M059J (cell line): ENCODE data around the gene UNG. TPM values are rescaled to one million over a fixed set of nuclear protein-coding genes. Genes with fewer than 3 reads are reported as not detected.

Source experiments
- DNase-seq: peaks from one replicate; pipeline ENCODE4 v3.0.0-alpha.2; 2012; ENCODE audit warnings: low read depth
- total RNA-seq: library from RNA; depleted of rRNA; stranded (reverse); fragments of >200 nt; shearing (Covaris generic); gene quantifications from 2 replicates; pipeline ENCODE4 v1.2.3, GENCODE V29; 2014

The UNG gene
- total RNA-seq, 1 experiment from 2014 or later, result 72.3 TPM

DNA sequence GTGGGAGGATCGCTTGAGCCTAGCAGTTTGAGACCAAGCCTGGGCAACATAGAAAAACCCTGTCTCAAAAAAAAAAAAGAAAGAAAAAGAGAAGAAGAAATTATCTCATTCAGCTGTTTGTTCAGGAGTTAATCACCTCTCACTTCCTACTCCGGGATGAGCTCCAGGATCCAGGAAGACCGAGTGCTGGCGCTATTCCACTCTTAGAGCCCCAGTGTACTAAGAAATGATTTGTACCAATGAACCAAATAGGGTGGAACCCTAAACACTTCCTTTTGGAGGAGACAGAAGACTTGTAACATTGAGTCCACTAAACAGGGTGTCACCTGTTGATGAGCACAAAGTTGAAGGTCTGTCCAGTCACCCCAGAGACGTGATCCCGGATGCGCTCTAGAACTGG is 7.7 kb upstream of the UNG start:
- no peak for DNase-seq

DNA sequence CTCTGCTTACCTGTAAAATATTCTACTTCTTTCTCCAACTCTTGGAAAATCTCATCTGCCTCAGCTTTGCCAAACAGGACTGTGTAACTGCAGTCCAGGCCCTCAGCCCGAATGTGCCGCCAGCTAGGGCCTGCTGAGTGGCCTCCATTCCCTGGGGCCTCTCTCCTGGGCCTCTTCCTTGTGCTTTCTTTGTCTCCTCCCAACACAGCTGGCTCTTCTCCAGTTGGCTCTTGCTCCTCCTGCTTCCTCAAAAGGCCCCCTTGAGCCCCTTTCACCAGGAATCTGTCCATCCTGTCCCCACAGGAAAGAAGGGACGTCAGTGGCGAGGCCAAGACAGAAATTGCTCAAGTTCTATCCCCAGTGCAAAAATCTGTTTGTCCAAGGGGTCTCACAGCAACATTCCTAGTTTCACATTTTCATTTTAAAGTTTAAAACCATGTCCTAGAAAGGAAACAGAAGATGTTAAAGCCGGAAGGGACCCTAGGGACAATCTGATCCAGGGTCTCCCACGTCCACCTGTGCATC is 4.8 kb upstream of the UNG start:
- DNase-seq, result no peak

DNA sequence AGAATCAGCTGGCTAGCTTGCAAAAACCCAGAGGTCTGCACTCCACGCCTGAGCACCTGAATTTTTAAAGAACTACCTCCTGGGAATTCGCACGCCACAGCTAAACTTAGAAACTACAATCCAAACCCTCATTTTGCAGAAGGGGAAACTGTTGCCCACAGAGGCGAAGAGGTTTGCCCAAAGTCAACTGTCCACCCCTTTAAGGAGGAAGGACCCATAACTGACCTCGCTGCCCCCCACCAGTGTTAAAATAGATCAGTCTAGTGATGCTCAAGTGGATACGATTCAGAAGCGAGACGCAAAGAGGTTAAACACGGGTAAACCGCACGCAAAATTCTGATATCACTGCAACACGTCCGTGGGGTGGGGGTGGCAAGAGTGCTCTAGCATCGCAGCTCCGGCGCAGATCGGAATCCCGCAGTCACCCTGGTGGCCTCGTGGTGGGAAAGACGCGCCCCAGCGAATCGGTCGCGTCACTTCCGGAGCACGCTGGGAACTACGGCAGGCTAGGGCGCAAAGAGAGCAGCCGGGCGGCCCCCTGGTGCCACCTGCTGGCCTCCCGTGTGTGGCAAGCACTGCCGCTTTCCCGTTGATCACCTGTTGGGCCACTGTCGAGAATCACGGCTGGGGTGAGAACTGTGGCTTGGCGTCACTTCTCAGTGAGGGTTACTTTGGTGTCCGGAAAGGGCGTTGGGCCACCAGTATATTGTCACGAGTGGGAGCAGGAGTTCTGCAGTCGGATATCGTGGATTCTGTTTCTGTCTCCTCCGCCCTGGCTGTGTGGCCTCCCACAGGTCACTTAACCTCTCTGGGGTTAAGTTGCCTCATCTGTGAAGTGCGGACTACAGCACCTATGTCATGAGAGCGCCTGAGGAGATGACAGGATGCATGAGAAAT is 4.1 kb upstream of the UNG start, which contains the start of gene ALKBH2:
ALKBH2 (minus strand) TSS at position 451 of the 897 bp plus-strand sequence. CDS start 686 bp downstream, outside the sequence.
- peak; percentile 88 for DNase-seq

DNA sequence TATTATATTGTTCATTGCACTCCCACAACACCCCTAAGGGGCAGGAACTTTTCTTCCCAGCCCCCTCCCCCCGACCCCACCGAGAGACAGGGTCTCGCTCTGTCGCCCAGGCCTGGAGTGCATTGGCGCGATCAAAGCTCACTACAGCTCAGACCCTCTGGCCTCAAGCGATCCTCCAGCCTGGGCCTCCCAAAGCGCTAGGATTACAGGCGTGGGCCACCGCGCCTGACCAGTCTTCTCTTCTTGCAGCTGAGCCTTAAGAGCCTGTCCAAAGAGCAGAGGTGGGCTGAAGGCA is 310 bp upstream of the UNG start:
- DNase-seq, result no peak

DNA sequence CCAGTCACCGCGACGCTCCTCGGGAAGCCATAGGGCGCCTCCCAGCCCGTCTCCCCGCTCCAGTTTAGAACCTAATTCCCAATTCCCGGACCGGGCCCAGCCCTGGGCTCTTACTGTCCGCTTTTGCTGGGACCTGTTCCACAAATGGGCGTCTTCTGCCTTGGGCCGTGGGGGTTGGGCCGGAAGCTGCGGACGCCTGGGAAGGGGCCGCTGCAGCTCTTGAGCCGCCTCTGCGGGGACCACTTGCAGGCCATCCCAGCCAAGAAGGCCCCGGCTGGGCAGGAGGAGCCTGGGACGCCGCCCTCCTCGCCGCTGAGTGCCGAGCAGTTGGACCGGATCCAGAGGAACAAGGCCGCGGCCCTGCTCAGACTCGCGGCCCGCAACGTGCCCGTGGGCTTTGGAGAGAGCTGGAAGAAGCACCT is 797 bp downstream of the UNG start:
- peak; percentile 50 for DNase-seq

DNA sequence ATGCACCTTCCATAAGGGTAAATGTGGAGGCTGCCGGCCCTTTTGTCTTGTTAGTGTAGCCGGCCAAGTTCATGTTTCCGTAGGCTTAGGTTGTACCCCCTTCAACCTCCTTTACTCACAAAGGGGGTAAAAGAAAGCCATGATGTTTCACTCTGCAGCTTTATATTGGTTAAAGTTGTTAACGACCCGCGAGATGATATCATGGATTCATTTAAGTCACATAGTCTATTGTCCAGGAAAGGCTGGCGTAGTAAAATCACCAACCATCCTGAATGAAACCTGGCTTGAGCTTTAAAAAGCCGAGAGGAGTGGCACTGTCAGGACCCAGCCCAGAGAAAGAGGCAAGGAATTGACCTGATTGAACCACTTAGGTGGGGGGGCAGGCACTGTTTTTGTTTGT is 1.3 kb downstream of the UNG start:
- DNase-seq, result peak; percentile 12

DNA sequence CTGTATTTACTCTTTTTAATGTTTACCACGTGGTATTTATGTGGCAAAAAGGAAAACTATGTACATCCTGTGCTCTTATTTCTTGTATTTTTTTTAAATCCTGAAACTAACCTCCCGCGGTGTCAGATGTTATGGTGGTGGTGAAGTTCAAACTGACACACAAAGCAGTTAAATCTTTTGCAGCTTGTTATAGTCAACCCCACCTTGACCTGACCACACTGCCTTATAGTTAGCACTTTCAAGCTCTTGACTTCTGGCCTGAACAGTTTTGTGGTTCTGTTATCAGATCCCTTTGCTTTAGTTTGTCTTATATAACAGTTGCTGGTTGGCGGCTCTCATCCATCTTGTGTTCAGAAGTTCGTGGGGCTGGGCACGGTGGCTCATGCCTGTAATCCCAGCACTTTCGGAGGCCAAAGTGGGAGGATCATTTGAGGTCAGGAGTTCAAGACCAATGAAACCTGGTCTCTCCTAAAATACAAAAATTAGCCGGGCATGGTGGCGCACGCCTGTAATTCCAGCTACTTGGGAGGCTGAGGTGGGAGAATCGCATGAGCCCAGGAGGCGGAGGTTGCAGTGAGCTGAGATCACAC is 2.1 kb downstream of the UNG start:
- no peak for DNase-seq

DNA sequence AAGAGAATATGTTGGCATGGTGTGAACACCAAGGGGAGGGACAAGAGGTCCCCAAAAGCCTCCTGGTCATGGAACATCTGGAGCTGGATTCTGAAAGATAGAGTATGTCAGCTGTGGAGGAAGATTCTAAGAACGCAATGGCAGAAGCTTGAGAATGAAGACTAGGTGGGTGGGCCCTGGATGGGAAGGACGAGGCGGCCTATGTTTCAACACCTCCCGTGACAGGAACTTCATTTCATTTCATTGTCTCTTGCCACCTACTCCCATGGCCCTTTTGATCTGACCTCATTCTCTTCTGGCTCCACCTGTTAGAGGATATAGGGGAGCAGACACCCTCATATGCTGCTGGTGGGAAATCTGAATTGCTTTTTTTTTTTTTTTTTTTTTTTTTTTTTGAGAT is 3.3 kb downstream of the UNG start:
- no peak for DNase-seq

DNA sequence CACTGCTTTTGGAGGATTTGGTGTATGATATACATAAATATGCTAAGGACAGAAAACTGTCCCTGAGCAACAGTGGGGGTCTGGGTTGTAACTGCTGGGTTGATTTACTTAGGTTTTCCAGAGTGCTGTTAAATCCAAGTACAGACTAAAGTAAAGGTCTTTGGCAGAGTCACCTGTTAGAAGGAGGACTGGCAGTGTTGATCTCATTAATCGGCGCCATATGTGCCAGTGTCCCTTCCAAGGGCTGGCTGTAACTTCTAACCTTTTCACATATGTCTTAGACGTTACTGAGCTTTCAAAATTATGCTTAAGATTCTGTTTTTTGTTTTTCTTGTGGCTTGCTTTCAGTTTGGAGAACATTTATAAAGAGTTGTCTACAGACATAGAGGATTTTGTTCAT is 5.1 kb downstream of the UNG start:
- no peak for DNase-seq

DNA sequence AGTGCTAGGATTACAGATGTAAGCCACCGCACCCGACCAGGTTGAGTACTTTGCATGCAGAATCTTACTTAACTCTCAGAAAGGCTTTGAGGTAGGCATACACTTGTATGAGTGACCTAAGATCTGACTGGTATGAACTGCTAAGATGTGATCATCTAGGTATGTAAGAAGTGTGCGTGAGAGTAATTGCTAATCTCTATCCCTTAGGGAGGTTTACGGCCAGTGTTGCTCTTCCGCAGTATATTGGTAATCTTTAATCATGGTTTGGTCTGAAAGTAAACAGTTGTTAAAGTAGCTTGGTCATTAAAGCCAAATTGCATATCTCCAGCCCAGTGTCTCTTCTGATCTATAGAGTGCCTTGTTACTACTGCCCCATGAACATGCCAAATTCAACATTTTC is 7.8 kb downstream of the UNG start:
- DNase-seq, result no peak

DNA sequence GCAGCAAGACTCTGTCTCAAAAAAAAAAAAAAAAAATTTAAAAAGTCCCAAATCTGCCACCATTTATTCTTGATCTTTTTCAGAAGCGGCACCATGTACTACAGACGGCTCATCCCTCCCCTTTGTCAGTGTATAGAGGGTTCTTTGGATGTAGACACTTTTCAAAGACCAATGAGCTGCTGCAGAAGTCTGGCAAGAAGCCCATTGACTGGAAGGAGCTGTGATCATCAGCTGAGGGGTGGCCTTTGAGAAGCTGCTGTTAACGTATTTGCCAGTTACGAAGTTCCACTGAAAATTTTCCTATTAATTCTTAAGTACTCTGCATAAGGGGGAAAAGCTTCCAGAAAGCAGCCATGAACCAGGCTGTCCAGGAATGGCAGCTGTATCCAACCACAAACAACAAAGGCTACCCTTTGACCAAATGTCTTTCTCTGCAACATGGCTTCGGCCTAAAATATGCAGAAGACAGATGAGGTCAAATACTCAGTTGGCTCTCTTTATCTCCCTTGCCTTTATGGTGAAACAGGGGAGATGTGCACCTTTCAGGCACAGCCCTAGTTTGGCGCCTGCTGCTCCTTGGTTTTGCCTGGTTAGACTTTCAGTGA is 12.5 kb downstream of the UNG start:
- DNase-seq, result no peak

DNA sequence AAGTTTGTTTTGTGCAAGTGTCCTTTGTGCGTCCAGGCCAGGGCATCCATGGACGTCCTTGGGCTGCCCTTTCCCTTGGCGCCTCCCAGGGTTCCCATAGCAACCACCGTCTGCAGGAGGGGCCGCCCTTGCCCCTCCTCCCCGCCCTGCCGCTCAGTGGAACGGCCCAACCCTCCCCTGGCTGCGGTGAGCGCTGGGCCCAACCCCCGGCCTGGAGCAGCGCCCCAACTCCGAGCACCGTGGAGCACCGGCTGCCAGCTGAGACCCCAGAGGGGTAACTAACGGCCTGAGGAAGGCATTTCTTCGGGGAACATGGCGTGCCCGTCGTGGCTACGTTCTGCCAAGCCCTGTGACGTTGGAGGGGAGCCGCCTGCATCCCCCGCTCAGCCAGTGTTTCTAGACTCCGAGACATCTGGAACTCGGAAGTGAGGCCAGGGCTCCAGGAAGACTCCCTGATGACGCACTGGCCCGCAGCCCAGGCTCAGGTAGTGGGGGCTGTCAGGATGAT is 13.6 kb downstream of the UNG start:
- DNase-seq, result peak; percentile 85

DNA sequence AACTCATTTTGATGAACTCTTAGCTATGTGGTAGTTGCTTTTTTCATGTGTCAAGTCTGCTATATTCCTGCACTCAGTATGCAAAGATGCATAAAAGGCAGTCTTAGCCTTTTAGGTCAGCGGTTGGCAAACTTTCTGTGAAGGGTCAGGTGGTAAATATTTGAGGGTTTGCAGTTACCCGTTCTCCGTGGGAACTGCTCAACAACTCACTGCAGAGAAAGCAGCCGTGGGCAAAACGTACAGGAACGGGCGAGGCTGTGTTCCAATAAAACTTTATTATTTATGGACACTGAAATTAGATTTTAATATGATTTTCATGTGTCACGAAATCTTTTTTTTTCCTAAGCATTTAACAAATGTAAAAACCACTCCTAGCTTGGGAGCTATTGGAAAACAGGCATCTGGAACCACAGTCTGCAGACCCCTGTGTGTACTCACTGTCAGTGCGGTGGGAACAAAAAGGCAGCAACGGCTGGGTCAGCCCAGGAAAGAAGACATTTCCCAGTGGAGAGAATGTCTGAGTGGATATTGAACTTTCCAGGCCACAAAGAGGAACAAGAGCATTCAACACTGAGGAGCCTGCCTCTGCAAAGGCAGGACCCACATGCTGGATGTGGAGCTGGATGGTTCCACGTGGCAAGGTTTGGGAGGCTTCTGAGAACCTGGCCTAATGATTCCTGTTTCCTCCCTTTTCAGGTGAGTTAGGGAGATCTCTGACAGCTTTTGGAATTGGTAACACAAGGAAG is 15.5 kb downstream of the UNG start:
- DNase-seq, result no peak

DNA sequence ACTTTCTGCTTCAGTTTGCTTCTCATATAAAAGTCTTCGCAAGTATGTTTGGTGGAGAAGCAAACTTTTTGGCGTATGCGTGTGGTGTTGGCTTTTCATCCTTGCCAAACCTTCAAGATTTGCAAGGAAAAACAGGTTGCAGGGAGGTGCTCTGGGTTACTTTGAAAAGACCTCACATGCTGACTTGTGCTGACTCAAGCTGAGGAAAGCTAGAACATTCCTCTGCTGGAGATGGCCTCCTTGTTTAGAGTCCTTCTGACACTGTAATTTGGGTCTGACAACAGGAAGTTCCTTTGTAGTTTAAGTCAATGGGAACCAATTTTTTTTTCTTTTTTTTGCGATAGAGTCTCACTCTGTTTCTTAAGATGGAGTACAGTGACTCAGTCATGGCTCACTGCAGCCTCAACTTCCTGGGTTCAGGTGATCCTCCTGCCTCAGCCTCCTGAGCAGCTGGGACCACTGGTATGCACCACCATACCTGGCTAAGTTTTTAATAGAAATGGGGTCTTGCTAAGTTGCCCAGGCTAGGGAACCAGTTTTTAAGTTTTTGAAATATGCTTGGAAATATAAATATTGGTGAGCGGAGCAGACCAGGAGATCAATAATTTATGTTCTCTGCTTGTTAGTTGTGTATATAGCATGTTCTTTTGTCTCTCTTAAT is 16.4 kb downstream of the UNG start:
- no peak for DNase-seq

DNA sequence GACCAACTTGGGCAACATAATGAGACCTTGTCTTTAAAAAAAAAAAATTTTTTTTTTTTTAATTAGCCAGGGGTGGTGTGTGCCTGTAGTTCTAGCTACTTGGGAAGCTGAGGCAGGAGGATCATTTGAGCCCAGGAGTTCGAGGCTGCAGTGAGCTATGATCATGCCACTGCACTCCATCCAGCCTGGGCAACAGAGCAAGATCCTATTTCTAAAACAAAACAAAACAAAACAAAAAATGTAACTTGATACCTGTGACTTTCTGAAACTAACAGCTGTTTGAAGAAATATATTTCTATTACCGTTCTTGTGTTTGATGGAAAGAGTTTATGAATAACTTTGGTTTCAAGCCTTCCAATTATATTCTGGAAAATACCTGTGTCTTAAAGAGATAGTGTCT is 17.2 kb downstream of the UNG start:
- DNase-seq, result no peak

DNA sequence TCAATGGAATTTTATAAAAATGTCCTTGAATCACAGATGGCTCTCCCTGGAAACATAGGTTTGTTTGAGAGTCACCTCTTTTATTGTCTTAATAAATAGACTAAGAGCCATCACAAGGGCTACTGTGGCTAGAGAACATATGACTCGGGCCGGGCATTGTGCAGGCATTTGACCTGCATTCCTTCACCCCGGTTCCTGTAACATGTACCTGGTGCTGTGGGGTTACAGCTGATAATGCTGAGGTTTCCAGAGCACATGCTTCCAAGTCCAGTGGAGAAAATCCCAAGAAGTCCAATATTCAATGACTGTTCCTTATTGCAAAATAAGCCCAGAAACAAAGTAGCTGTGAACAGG is 18.0 kb downstream of the UNG start:
- DNase-seq, result no peak

DNA sequence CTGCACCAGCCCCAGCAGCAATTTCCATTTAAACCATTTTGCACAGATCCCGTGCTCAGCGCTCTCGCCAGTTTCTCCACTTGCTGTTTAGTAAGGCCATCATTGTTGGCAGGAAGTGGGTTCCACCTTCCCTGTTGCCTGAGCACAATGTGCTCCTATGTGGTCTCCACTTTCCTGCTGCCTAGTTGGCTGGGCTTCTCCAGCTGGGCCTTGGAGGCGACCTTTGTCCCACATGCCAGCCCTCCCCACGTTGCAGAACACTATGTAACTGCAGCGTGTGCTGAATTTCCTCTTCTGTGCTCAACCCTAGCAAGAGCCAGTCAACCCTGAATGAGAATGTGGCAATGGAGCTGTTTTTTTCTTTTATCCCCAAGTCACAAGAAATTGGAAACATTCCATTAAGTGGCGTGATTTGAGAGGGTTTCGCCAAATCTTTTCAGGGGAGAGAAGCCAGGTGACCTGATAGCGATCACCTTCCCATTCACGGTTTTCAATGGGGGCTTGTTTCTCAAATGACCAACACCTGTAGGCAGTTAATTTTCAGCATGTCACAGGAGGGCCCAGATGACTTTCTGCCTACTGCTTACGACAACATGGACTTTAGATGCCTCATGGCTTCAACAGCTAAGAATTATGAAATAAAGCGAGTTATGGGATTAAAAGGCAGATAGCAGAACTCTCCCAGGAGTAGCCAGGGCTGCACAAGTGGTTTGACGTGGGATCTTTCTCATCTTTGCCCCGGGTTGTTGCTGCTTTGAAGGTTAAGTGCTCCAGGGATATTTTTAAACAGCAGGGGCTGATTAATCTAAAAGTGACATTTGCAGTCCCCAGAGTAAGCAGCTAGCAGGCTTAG is 18.6 kb downstream of the UNG start, which contains the start of gene ACACB:
ACACB (plus strand) TSS at position 830 of the 853 bp plus-strand sequence. CDS start 22,819 bp downstream, outside the sequence.
- no peak for DNase-seq

DNA sequence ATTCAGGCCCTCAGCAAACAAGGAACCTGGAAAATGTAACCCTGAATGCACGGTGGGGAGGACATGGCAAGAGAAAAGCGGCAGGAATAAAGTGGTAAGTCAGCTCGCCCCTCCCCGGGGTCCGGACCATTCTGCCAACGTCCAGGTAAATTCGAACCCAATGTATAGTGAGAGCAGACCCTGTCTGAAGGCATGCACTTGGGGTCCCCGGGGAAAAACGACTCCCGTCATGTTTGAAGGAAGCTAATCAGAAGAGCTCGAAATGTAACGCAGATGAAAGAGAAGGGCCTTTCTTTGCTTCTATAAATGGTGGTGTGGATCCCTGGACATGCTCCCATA is 19.2 kb downstream of the UNG start:
- no peak for DNase-seq

DNA sequence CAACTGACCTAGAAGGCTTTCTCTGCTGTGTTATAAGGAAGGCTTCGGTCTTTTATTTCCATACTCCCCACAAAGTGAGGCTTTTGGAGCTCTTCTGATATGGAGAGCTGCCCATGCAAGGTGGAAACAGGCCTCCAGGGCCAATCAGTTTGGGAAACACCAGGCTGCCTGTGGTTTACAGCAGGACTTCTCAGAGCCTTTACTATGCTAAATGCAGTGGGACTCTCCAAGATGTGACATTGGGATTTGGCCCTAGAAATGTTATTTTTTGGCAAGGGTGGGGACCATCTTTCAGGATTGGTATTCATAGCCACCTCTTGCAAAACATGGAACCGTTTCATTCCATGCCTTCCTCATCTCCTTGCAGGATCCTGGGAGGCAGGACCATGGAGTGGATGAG is 22.7 kb downstream of the UNG start:
- DNase-seq, result no peak

DNA sequence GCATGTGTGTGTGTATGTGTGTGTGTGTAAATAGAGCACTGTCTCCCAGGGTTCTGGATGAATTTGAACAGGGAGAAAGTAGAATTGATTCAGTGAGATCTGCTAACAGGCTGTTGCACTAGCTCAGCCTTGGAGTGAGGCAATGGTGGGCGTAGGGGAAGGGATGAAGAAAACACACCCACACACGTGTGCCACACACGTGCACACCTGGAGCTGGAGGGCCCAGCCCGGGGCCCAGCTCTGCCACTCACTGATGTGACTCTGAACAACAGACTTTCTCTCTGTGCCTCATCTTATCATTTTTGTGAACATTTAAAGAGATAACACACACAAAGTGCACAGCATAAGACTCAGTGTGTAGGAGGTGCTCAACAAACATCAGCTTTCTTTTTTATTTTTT is 23.2 kb downstream of the UNG start:
- no peak for DNase-seq
